Measurements from ENCODE around the gene DDX3X.
"Not testable (repeated sequence)": the region's sequence is repeated elsewhere in the genome, so short reads cannot be mapped to it uniquely, and the experiment has no call there.

The DDX3X gene

GRCh38 chrX:41333744-41334362 lies at the start of gene DDX3X:
TSS of gene DDX3X (plus strand) at chrX:41334162. CDS start at chrX:41334253, 91 bp downstream.
- DNase-seq: peak; percentile 81

- DNase-seq: not testable (repeated sequence)
Measured at GRCh38 chrX:41285928-41286327, 48.0 kb upstream of the DDX3X start.

GRCh38 chrX:41288641-41289040 lies 45.3 kb upstream of the DDX3X start:
- no peak for DNase-seq

- no peak for DNase-seq
Measured at GRCh38 chrX:41289095-41289494, 44.9 kb upstream of the DDX3X start.

- DNase-seq: no peak
Measured at GRCh38 chrX:41291309-41291708, 42.7 kb upstream of the DDX3X start.

GRCh38 chrX:41293269-41293668 lies 40.7 kb upstream of the DDX3X start:
- peak; percentile 36 for DNase-seq

- peak; percentile 17 for DNase-seq
Measured at GRCh38 chrX:41300758-41301437, 33.1 kb upstream of the DDX3X start.

- DNase-seq: no peak
Measured at GRCh38 chrX:41301438-41301824, 32.5 kb upstream of the DDX3X start.

GRCh38 chrX:41302370-41302769 lies 31.6 kb upstream of the DDX3X start:
- no peak for DNase-seq

GRCh38 chrX:41303013-41303412 lies 30.9 kb upstream of the DDX3X start:
- DNase-seq: peak; percentile 23

- DNase-seq: no peak
Measured at GRCh38 chrX:41304178-41304577, 29.8 kb upstream of the DDX3X start.

- peak; percentile 56 for DNase-seq
Measured at GRCh38 chrX:41308884-41309647, 24.9 kb upstream of the DDX3X start.

- no peak for DNase-seq
Measured at GRCh38 chrX:41312786-41313185, 21.2 kb upstream of the DDX3X start.

GRCh38 chrX:41313419-41313818 lies 20.5 kb upstream of the DDX3X start:
- no peak for DNase-seq

- no peak for DNase-seq
Measured at GRCh38 chrX:41314204-41314603, 19.8 kb upstream of the DDX3X start.

- DNase-seq: no peak
Measured at GRCh38 chrX:41314881-41315280, 19.1 kb upstream of the DDX3X start.

- not testable (repeated sequence) for DNase-seq
Measured at GRCh38 chrX:41316266-41316665, 17.7 kb upstream of the DDX3X start.

GRCh38 chrX:41317477-41318208 lies 16.3 kb upstream of the DDX3X start:
- peak; percentile 80 for DNase-seq

GRCh38 chrX:41320393-41320792 lies 13.6 kb upstream of the DDX3X start:
- DNase-seq: no peak

- DNase-seq: peak; percentile 84
Measured at GRCh38 chrX:41322821-41323603, 10.9 kb upstream of the DDX3X start.

- DNase-seq: no peak
Measured at GRCh38 chrX:41326431-41326830, 7.5 kb upstream of the DDX3X start.

- no peak for DNase-seq
Measured at GRCh38 chrX:41327341-41327740, 6.6 kb upstream of the DDX3X start.

All from inflammatory macrophage treated with lipopolysaccharide for 4 hours (primary cell).